ACC112 (cell line): ENCODE data around the gene ECE1.
"Not testable (repeated sequence)": the region's sequence is repeated elsewhere in the genome, so short reads cannot be mapped to it uniquely, and the experiment has no call there.

ENCODE experiments used
- H2AFZ ChIP-seq: fragments of 200-600 bp; sonication (generic); one replicate; pipeline ENCODE4 v1.6.0; 2017; ENCODE audit warnings: antibody characterized with exemption, low read length; ENCODE audit not compliant: unreplicated experiment
- H3K27ac ChIP-seq: fragments of 200-600 bp; sonication (generic); 2 replicates; pipeline ENCODE4 v1.5.1; 2014; ENCODE audit warnings: low read depth, mild to moderate bottlenecking, antibody characterized with exemption, low read length, moderate library complexity
- H3K27me3 ChIP-seq: fragments of 200-600 bp; sonication (generic); 2 replicates; pipeline ENCODE4 v1.6.1; 2014; ENCODE audit warnings: mild to moderate bottlenecking, antibody characterized with exemption, low read length, moderate library complexity, mixed read lengths; ENCODE audit not compliant: insufficient read depth
- H3K36me3 ChIP-seq: fragments of 200-600 bp; sonication (generic); 2 replicates; pipeline ENCODE4 v1.6.1; 2016; ENCODE audit warnings: mild to moderate bottlenecking, antibody characterized with exemption, low read length, moderate library complexity, mixed read lengths; ENCODE audit not compliant: insufficient read depth
- H3K4me1 ChIP-seq: fragments of 200-600 bp; sonication (generic); one replicate; pipeline ENCODE4 v1.6.1; 2016; ENCODE audit warnings: low read length, mixed read lengths; ENCODE audit not compliant: insufficient read depth, unreplicated experiment, control insufficient read depth
- H3K4me3 ChIP-seq: fragments of 200-600 bp; sonication (generic); 2 replicates; pipeline ENCODE4 v1.5.1; 2014; ENCODE audit warnings: mild to moderate bottlenecking, low read depth, low read length
- H3K79me2 ChIP-seq: fragments of 200-600 bp; sonication (generic); one replicate; pipeline ENCODE4 v1.6.0; 2016; ENCODE audit warnings: low read length; ENCODE audit not compliant: control insufficient read depth, unreplicated experiment, insufficient read depth

The ECE1 gene

GRCh38 chr1:21189906-21190500, 100.3 kb downstream of the ECE1 start:
- H3K4me1 ChIP-seq: peaks cover 3% of the 10 kb centered on the region
- no peak overlapping the region for H3K4me3 ChIP-seq
- H3K27me3 ChIP-seq: no peaks in the 10 kb centered on the region

GRCh38 chr1:21189421-21189820, 100.8 kb downstream of the ECE1 start:
- H3K4me3 ChIP-seq: no peak overlapping the region
- H2AFZ ChIP-seq: no peak overlapping the region
- no peaks in the 10 kb centered on the region for H3K4me1 ChIP-seq
- no peaks in the 10 kb centered on the region for H3K36me3 ChIP-seq
- H3K27ac ChIP-seq: no peak overlapping the region
- H3K79me2 ChIP-seq: no peaks in the 10 kb centered on the region
- no peaks in the 10 kb centered on the region for H3K27me3 ChIP-seq

More at GRCh38 chr1:21189906-21190500, 100.3 kb downstream of the ECE1 start:
- no peak overlapping the region for H3K27ac ChIP-seq
- H2AFZ ChIP-seq: no peak overlapping the region
- H3K79me2 ChIP-seq: no peaks in the 10 kb centered on the region
- no peaks in the 10 kb centered on the region for H3K36me3 ChIP-seq

GRCh38 chr1:21188235-21188634, 102.0 kb downstream of the ECE1 start:
- H3K79me2 ChIP-seq: no peaks in the 10 kb centered on the region
- H3K36me3 ChIP-seq: no peaks in the 10 kb centered on the region
- H3K4me3 ChIP-seq: no peak overlapping the region
- H3K4me1 ChIP-seq: no peaks in the 10 kb centered on the region
- no peaks in the 10 kb centered on the region for H3K27me3 ChIP-seq
- no peak overlapping the region for H3K27ac ChIP-seq
- no peak overlapping the region for H2AFZ ChIP-seq

GRCh38 chr1:21185221-21185731, 105.0 kb downstream of the ECE1 start:
- H3K27me3 ChIP-seq: no peaks in the 10 kb centered on the region

GRCh38 chr1:21184276-21184675, 106.0 kb downstream of the ECE1 start:
- H3K27ac ChIP-seq: no peak overlapping the region
- no peak overlapping the region for H3K4me3 ChIP-seq
- no peaks in the 10 kb centered on the region for H3K4me1 ChIP-seq
- no peaks in the 10 kb centered on the region for H3K36me3 ChIP-seq
- no peak overlapping the region for H2AFZ ChIP-seq
- H3K27me3 ChIP-seq: no peaks in the 10 kb centered on the region
- H3K79me2 ChIP-seq: no peaks in the 10 kb centered on the region

More at GRCh38 chr1:21185221-21185731, 105.0 kb downstream of the ECE1 start:
- Histone ChIP-seq H3K4me3 (no peak overlapping the region), H3K4me1 (no peaks in the 10 kb centered on the region), H2AFZ (no peak overlapping the region), H3K36me3 (no peaks in the 10 kb centered on the region), H3K27ac (no peak overlapping the region), H3K79me2 (no peaks in the 10 kb centered on the region)

GRCh38 chr1:21182181-21182731, 108.0 kb downstream of the ECE1 start:
- H3K4me3 ChIP-seq: no peak overlapping the region
- no peak overlapping the region for H2AFZ ChIP-seq
- H3K79me2 ChIP-seq: peaks cover 3% of the 10 kb centered on the region
- no peaks in the 10 kb centered on the region for H3K36me3 ChIP-seq
- H3K4me1 ChIP-seq: peaks cover 1% of the 10 kb centered on the region
- H3K27me3 ChIP-seq: no peaks in the 10 kb centered on the region
- no peak overlapping the region for H3K27ac ChIP-seq

- H3K36me3 ChIP-seq, H3K4me1 ChIP-seq, H3K4me3 ChIP-seq, H3K27ac ChIP-seq, H2AFZ ChIP-seq, H3K27me3 ChIP-seq: not testable (repeated sequence)
- peaks cover 31% of the 10 kb centered on the region for H3K79me2 ChIP-seq
Measured at GRCh38 chr1:21178271-21178670, 112.0 kb downstream of the ECE1 start.

- Histone ChIP-seq H3K27me3 (no peaks in the 10 kb centered on the region), H3K79me2 (peaks cover 43% of the 10 kb centered on the region), H3K4me1 (peaks cover 10% of the 10 kb centered on the region), H3K4me3 (peak within 1 kb of the TSS; percentile 100), H2AFZ (peak within 1 kb of the TSS; percentile 99), H3K36me3 (no peaks in the 10 kb centered on the region), H3K27ac (peak within 1 kb of the TSS; percentile 86)
Measured at GRCh38 chr1:21176586-21177555, 113.4 kb downstream of the ECE1 start, which contains the start of gene EIF4G3. Gene EIF4G3 (minus strand): TSS chr1:21176897. CDS start chr1:21002742, 174,155 bp downstream.

GRCh38 chr1:21175670-21176581, 114.3 kb downstream of the ECE1 start:
- peak overlapping the region; percentile 100 for H3K4me3 ChIP-seq
- peak overlapping the region; percentile 86 for H3K27ac ChIP-seq
- H3K4me1 ChIP-seq: peaks cover 17% of the 10 kb centered on the region
- H2AFZ ChIP-seq: peak overlapping the region; percentile 53
- H3K27me3 ChIP-seq: no peaks in the 10 kb centered on the region
- H3K36me3 ChIP-seq: no peaks in the 10 kb centered on the region
- H3K79me2 ChIP-seq: peaks cover 53% of the 10 kb centered on the region

GRCh38 chr1:21175324-21175669, 115.0 kb downstream of the ECE1 start:
- Histone ChIP-seq H3K79me2 (peaks cover 57% of the 10 kb centered on the region), H2AFZ (no peak overlapping the region)

More at GRCh38 chr1:21175324-21175669, 115.0 kb downstream of the ECE1 start:
- H3K4me3 ChIP-seq: peak overlapping the region; percentile 100
- no peaks in the 10 kb centered on the region for H3K27me3 ChIP-seq
- H3K4me1 ChIP-seq: peaks cover 18% of the 10 kb centered on the region
- H3K27ac ChIP-seq: peak overlapping the region; percentile 86
- H3K36me3 ChIP-seq: no peaks in the 10 kb centered on the region
